HG03460 (cell line): ENCODE data around the gene FHOD3.
"Not testable (repeated sequence)": the region's sequence is repeated elsewhere in the genome, so short reads cannot be mapped to it uniquely, and the experiment has no call there.

Experiments used
- ATAC-seq: cut with Tn5 transposase; IDR thresholded peaks from one replicate; pipeline ENCODE4 v1.9.1; 2021; ENCODE audit not compliant: unreplicated experiment

The FHOD3 gene

DNA sequence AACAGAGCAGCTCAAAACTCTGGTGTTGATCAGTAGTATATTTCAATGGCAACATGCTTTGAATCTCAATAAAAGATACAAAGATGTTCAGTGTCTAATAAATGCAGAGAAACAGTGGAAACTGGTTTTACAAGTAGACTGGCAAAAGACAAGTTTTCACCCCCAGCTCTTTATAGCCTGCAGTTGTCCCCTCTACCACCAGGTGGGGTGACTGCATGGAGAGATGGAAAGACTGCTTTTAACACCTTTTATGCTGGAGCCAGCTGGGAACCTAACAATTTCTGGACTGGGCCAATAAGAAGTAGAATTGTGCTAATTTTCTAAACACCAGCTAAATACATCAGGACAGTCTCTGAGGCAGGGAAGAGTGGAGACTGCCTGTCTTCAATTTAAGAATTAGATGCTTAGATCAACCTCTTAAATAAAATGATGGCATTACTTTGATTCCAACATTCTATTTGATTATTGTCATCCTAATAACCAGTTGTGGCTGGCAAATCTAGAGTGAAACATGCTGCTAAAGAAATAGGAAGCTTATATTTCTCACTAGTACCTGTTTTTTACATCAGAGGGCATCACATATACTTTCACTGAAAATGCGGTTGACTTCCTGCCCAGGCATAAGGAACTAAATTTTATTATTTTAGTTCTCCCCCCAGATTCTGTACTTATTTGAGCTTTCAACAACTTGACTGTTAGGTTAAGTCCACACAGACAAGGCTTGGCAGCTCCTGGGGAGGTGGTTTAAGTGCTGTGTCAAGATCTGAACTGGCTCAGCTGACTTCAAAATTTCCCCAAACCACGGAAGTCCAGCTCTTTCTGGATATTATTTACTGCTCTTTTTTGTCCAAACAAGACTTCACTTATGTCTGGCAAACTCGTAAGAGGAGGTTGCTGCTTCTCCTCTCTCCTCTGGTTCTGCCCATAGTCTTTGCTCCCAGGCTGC, 390.8 kb downstream of the FHOD3 start:
- ATAC-seq = no peak

DNA sequence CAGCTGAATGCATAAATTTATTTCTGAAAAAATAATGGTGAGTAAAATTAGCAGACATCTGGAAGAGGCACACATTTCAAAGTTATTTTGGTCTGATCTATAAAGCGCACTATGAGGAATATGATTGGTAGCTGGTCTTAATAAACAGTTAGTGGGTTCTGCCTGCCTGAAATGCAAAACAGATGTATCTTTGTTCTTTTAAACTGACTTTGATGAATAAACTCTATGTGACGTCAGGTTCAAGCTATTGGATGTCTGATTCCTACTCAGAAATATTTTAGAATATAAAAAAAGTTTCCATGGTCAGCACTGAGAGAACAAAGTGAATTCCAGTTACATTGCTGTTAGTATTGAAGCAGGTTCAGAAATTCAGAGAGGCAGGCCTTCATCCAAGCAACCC, 394.9 kb downstream of the FHOD3 start:
- ATAC-seq = no peak

DNA sequence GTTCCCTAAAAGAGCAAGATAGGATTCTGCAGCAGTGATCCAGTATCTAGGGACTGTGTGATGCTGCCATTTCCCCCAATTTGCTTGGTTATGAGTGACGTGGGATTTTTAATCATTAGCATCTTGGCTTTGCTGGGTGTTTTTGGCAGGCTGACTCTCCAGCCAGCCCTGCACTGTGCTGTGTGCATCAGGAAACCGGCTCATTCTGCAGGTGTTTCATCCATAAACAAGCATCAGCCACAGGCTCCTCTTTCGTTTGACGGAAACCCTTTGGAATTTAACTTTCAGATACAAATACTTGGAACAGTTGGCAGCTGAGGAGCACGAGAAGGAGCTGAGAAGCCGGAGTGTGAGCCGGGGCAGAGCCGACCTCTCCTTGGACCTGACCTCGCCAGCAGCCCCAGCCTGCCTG, 395.4 kb downstream of the FHOD3 start:
- no peak for ATAC-seq

DNA sequence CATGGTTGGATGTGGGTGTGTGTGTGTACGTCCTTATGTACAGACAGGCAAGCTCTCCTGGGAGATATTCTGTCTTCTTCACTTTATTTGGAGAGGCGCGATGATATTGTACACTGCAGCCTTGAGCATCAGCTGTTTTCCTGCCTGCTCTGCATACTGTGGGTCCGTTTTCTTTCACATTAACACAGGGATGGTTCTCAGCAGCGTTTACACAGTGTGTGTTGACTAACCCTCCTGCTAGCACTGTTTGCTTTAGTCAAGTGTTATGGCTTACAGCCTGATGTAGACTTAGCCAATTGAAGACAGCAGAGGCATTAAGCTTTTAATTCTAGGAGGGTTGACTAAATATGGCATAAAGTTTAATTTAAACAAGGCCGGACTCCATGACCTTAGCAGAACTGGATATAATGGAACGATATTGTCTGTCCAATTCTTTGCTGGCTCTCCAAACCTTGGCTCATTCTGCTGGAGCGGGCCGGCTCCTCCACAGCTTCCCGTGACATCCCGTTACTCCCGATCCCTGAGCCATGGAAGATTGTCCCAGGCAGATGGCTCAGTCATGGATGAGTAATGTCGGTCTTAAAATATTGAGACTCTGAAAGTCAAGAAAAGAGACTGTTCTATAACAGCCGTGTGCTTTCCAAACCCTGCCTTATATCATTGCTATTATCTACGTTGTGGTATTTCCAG, 396.6 kb downstream of the FHOD3 start:
- no peak for ATAC-seq

DNA sequence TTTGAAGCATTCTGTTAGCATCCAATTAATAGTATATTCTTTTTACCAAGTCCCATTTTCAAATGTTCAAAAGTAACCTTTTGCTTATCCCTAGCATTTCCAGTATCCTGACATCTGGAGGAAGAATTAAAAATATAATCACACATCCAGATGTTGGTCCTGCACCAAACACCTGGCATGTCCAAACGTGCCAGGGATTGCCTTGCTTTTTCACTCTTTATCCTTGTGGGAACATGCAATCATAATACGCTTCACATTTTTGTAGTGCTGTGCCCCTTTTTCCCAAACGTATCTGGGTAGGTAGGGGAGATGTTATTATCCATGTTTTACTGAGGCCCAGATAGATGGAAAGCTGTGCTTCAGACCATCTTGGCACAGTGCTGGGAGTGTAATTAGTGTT, 398.3 kb downstream of the FHOD3 start:
- no peak for ATAC-seq

DNA sequence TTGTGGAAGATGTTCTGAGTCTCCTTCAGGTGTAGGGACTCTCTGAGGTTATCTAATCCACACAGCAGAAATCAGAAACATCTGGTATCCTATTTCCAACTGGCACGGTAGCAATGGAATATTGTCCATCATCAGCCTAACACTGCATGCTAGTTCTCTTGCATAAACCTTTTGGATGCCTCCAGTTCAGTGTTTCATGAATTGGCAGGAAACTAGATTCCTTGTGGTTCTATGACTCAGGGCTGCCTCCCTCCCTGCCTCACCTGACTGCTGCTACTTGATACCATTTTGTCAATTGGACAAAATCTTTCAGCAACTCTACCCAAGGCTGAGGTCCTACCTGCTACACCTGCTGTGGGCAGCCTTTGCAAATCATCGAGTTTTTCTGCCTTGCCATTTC, 400.4 kb downstream of the FHOD3 start:
- ATAC-seq = no peak

DNA sequence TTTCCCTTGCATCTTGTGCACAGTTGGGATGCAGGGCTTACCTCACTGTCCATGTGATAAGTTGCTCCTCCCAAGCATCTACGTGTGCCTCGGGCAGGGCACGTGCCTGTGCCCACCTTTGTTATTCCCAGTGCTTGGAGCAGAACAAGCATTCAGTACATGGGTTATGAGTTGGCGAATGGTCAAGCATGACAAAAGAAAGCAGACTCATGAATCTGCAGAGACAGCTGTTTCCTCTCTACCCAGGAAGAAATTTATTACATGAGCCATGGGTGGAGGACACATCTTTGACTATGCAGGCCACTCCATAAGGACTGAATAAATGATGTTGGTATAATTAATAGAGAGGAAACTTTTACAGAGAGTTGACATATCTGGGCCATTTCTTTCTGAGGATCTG, 403.4 kb downstream of the FHOD3 start:
- ATAC-seq = no peak

DNA sequence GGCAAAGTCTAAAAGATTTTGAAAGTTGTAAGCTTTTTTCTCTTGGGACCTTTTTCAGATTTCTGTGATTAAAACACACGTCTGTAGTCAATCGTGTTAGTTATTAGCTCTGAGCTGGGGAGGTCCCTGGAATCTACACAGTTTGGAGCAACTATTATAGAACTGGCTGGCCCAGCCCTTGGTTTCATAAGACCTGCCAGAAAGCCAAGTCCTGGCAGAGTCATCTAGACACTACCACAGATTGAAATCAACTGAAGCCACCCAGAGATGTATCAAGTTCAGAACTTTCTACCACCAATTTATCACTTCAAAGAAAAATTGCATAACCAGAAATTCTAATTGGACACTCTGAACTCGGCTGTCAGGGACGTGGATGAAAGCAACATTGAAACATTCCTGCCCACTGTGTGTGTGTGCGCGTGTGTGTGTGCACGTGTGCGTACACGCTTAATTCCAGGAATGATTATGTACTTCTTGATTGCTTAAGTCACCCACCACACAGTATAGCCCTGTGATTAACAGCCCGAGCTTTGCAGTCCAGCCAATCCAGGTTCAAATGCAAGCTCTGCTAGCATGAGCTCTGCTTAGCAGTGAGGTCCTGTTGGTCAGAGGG, 405.0 kb downstream of the FHOD3 start:
- ATAC-seq = no peak

DNA sequence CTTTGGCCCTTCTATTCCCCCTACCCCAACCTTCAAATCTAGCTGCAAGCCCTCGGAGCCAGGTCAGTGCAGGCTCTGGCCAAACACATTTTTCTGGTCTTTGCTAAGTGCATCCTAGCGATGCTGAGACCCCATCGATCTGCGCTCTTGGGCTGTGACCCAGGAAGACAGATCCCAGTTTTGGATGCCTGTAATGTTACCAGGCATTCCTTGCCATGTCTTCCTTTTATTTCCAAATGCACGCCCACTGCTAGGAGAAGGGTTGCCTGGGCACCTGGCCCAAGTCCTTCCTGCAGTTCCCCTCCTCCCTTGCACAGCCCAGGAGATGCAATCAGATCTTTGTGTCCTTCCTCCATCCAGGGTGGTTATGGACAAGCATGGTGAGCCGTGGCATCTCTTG, 406.6 kb downstream of the FHOD3 start:
- ATAC-seq = no peak

DNA sequence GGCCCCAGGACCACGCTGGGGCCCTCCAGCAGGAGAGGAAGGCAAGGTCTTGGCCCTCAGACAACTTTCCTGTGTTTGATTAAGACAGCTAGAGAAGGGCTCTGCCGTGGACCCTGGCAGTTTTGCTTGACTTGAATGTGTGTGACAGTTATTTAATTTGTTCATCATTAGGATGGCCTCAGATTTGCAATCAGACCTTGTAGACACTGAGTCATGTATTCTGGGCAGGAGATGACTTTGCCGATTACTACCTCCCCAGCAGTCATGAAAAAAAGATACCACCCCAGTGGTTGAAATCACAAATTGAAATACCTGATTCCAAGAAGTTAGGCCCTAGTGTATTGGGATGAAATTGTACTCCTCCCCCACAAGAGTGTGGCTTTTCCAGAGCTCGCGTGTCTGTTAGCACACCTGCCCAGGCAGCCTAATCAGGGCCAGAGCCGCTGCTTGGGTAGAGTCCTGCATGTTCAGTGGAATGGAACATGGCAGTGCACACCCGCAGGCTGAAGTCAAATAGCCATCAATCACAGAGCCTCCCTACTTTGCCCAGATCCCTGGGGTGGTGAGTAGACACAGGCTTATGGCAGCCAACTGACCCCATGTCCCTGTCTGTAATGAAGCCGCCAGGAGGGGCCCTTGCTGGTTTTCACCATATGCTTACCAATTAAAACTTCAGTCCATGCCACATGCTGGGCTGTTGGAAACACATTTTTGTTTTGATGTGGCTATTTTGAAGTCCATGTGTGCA, 408.8 kb downstream of the FHOD3 start:
- no peak for ATAC-seq

DNA sequence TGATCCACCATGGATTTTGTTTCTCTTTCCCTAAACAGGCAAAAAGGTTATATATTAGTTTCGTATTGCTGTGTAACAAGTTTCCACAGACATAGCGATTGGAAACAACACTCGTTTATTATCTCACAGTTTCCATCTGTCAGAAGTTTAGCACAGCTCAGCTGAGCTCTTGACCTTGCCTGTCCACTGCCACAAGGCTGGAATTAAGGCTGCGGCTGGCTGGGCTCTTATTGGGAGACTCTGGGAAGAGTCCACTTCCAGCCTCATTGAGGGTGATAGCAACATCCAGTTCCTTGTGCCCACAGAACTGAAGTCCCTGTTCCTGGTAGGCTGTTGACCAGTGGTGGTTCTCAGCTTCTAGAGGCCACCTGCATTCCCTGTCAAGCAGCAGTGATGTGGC, 410.9 kb downstream of the FHOD3 start:
- no peak for ATAC-seq

DNA sequence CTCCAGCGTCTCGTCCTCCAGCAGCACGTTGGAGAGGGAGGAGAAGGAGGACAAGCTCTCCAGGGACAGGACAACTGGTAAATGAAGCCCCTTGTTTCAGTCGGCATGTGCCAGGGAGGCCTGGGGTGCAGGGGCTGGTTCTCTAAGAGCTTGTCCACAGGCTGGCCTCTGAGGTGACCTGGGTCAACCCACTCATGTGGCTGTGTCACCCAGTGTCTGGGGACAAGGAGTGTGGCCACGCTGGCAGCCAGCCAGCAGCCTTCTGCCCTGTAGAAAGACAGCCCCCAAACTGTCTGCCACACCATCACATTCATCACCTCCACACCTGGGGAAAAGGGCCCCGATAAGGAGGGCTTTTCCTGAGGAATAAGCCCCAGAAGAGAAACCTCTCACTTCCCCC, 411.8 kb downstream of the FHOD3 start:
- no peak for ATAC-seq

DNA sequence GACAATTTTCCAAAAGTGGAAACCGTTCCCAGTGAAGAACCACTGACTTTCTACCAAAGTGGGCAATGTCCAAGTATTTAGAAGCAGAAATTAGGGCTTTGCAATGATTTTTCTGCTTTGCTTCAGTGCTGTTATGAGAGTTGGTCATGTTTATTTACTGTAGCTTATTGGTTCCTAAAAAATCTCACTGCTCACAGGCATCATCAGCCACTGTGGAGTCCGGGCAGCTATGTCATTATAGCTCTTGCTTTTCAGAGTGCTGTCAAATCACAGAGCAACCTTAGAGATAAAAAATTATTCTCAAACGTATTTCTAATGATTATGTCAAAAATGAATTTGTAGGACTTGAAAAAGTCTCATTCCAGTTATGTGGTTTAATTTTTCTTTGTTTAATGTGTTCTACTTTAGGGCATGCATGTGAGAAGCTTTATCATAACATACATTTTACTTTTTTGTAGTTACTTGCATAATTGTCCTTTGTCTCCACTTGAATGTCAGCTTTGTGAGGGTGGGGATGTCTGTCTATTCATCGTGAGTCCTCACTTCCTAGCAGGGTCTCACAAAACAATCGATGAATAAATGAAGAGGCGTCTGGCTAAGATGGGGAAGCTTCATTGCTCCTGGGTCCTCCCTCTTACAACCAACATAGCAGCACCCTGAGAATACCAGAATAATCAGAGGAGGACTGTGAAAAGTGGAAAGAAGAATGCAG, 413.7 kb downstream of the FHOD3 start:
- ATAC-seq = no peak

DNA sequence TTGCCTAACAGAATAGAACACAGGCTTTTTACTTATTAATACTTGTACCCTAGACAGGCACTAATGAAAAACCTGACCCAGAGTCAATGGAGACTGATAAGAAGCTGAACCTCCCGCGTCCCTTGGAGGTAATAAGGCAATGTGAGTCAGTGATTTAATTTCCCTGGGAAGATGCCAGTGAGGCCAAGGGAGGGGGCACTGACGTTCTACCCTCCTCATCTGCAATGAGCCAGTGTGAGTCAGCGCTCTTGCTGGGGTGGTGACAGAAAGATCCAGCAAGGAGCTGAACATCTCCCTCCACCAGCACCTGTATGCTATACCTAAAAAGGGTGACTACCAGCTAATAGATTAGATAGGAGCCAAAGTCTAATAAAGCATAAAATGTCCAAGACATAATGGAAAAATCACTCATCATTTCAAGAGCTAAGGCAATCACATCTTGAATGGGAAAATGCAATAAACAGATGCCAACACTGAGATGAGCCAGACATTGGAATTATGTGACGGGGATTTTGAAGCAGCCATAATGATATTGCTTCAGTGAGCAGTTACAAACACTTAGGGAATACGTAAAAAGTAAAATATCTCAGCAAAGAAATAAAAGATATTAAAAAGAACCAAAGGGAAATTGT, 414.4 kb downstream of the FHOD3 start:
- ATAC-seq = no peak

DNA sequence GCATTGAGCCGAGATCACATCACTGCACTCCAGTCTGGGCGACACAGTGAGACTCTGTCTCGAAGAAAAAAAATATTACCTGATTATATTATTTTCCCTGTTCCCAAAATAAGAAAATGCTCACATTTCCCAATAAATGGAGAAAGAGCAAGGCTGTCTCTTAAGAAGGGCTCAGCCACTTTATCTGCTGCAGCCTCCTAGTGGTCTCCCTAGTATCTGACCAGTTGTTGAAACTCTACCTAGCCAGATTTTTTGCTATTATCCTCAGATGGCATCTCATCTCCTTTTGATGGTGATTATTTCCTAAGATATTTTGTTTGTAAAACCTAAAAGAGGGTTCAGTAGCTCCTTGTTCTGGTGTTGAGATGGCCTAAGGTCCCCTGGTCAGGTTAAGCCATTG, 417.0 kb downstream of the FHOD3 start:
- ATAC-seq = no peak

DNA sequence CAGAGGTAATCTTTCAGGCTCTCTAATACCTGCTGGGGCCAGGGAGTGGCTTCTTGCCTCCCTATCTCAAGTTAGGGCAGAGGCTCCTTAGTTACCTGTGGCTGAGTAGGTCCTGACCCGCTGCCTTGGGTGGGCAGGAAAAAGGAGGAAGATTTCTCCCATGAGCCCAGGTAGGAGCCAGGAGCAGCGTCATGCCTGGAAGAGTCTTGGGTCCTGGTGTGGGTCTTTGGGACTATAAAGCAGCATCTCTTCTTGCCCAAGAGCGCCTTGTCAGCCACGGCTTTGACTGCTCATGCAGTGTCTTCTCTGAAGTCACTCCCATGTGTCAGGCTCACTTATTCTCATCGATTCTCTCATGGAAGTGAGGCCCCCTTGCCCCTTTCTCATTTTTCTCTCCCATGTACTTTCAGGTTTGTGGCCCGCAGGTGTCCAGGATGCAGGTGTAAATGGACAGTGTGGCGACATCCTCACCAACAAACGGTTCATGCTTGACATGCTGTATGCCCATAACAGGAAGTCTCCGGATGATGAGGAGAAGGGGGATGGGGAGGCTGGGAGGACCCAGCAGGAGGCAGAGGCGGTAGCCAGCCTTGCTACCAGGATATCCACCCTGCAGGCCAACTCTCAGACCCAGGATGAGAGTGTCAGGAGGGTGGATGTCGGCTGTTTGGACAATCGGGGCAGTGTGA, 420.1 kb downstream of the FHOD3 start:
- ATAC-seq = no peak

DNA sequence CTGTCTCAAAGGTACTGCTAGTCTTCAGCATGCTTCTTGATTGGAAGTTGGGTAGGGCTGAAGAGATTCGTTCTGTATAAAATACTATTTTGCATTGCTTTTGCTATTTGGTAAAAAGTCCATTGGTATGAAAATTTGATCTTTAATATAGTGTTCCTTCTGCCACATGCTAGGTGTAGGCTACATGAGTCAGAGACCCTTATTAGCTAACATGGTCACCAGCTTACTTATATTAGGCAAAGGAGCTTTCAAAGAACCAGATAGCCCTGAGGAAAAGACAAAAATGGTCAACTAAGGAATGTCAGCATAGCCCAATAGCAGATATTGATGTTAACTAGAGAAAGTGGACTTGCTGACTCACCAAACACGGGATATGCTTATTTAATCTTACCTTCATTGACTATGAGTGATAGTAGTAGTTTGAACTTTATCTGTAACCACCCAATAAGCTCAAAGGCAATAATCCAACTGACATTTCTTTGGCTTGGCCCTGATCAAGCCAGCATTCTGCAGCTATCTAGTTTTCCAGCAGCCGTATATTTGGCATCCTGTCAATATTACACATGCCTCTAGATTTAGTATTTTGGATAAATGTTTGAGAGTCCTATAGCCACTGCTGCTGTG, 421.3 kb downstream of the FHOD3 start:
- no peak for ATAC-seq

DNA sequence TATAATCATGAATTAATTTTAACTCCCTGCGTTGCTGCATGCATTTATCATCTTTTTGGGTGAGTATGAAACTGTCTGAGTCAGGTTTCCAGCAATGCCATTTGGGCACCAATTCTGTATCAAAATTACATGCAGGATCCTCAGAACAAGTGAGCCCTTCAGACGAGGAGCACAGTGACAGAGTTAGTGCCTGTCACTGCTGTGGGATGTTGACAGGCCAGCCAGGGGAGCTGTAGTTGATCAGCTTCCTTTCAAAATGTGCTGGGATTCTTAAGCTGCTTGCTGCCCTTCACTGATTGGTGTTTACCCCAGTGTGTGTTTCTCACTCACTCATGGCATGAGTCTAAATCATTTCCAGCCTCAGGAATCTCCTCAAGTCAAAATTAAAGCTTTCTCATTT, 422.1 kb downstream of the FHOD3 start:
- ATAC-seq = no peak

DNA sequence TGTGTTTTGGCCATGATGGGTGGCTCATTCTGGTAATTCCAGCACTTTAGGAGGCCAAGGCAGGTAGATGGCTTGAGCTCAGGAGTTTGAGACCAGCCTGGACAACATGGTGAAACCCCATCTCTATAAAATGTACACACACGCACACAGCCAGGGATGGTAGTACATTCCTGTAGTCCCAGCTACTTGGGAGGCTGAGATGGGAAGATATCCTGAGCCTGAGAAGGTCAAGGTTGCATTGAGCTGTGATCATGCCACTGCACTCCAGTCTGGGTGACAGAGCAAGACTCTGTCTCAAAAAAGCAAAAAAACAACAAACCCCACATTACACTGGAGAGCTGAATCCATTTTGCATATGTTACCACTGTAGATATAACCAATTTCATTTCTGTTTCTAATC, 423.8 kb downstream of the FHOD3 start:
- ATAC-seq = not testable (repeated sequence)
